Ecto neural progenitor cell (in vitro differentiated cells): ENCODE data around the gene KRT3.

ENCODE experiments used
- DNase-seq: peaks from one replicate; pipeline ENCODE4 v3.0.0-alpha.2; 2018; ENCODE audit warnings: low spot score

KRT3 gene

GRCh38 chr12:52813885-52814709, 18.2 kb upstream of the KRT3 start, which contains the start of gene KRT4:
Gene KRT4, minus strand, starts transcription at chr12:52814116. Its CDS starts 58 bp downstream, at chr12:52814058.
- no peak for DNase-seq

GRCh38 chr12:52813203-52813819, 17.4 kb upstream of the KRT3 start:
- no peak for DNase-seq

- no peak for DNase-seq
Observed at GRCh38 chr12:52812749-52813148, 16.8 kb upstream of the KRT3 start.

GRCh38 chr12:52812073-52812400, 16.1 kb upstream of the KRT3 start:
- DNase-seq = no peak

GRCh38 chr12:52811191-52812072, 15.5 kb upstream of the KRT3 start:
- DNase-seq = no peak

- DNase-seq = no peak
Observed at GRCh38 chr12:52810554-52810953, 14.6 kb upstream of the KRT3 start.

GRCh38 chr12:52809166-52809565, 13.2 kb upstream of the KRT3 start:
- DNase-seq = no peak

- no peak for DNase-seq
Observed at GRCh38 chr12:52808573-52809160, 12.8 kb upstream of the KRT3 start.

- DNase-seq = no peak
Observed at GRCh38 chr12:52807544-52808470, 11.9 kb upstream of the KRT3 start.

GRCh38 chr12:52806821-52807543, 11.1 kb upstream of the KRT3 start:
- no peak for DNase-seq

- no peak for DNase-seq
Observed at GRCh38 chr12:52806169-52806811, 10.4 kb upstream of the KRT3 start.

- DNase-seq = no peak
Observed at GRCh38 chr12:52805739-52806138, 9.8 kb upstream of the KRT3 start.

- no peak for DNase-seq
Observed at GRCh38 chr12:52805000-52805399, 9.1 kb upstream of the KRT3 start.

GRCh38 chr12:52802442-52802841, 6.5 kb upstream of the KRT3 start:
- no peak for DNase-seq

GRCh38 chr12:52801773-52802172, 5.9 kb upstream of the KRT3 start:
- DNase-seq = no peak

GRCh38 chr12:52800259-52800917, 4.5 kb upstream of the KRT3 start:
- DNase-seq = no peak

- DNase-seq = no peak
Observed at GRCh38 chr12:52799505-52800211, 3.7 kb upstream of the KRT3 start.

- DNase-seq = no peak
Observed at GRCh38 chr12:52798671-52799504, 3.0 kb upstream of the KRT3 start.
